Neural progenitor cell (in vitro differentiated cells): ENCODE data around the gene SUPT3H. TPM values are rescaled to one million over a fixed set of nuclear protein-coding genes. Genes with fewer than 3 reads are reported as not detected.

Experiments used
- DNase-seq: peaks from one replicate; pipeline ENCODE4 v3.0.0-alpha.2; 2016; ENCODE audit warnings: low spot score
- H2AFZ ChIP-seq: fragments of 200-600 bp; sonication (generic); replicated peaks from 2 replicates; pipeline ENCODE4 v1.6.1; 2016; ENCODE audit warnings: antibody characterized with exemption
- H3F3A ChIP-seq: fragments of 200-600 bp; sonication (generic); 2 replicates; pipeline ENCODE4 v1.6.1; 2016; ENCODE audit warnings: antibody characterized with exemption, low read depth
- H3K27ac ChIP-seq: fragments of 200-600 bp; sonication (generic); 2 replicates; pipeline ENCODE4 v1.5.1; 2016; ENCODE audit warnings: mild to moderate bottlenecking
- H3K27me3 ChIP-seq: fragments of 200-600 bp; sonication (generic); 2 replicates; pipeline ENCODE4 v1.6.1; 2016; ENCODE audit warnings: mild to moderate bottlenecking, moderate library complexity
- H3K36me3 ChIP-seq: fragments of 200-600 bp; sonication (generic); 2 replicates; pipeline ENCODE4 v1.5.1; 2016
- H3K4me1 ChIP-seq: fragments of 200-600 bp; sonication (generic); 2 replicates; pipeline ENCODE4 v1.6.1; 2016; ENCODE audit warnings: mixed run types
- H3K4me2 ChIP-seq: fragments of 200-600 bp; sonication (generic); 2 replicates; pipeline ENCODE4 v1.6.1; 2016
- H3K4me3 ChIP-seq: fragments of 200-600 bp; sonication (generic); 2 replicates; pipeline ENCODE4 v1.5.1; 2016
- H3K79me2 ChIP-seq: fragments of 200-600 bp; sonication (generic); 2 replicates; pipeline ENCODE4 v1.6.1; 2016; ENCODE audit warnings: low read depth
- H3K9ac ChIP-seq: fragments of 200-600 bp; sonication (generic); 2 replicates; pipeline ENCODE4 v1.6.1; 2016
- H3K9me3 ChIP-seq: fragments of 200-600 bp; sonication (generic); 2 replicates; pipeline ENCODE4 v1.5.1; 2016; ENCODE audit warnings: low read depth
- H4K20me1 ChIP-seq: fragments of 200-600 bp; sonication (generic); 2 replicates; pipeline ENCODE4 v1.6.1; 2016; ENCODE audit warnings: low read depth
- H3K27ac Mint-ChIP-seq: 3 replicates; pipeline ENCODE4 v1.8.0; 2021; ENCODE audit warnings: mixed read lengths
- H3K27me3 Mint-ChIP-seq: 2 replicates; pipeline ENCODE4 v1.8.0; 2022; ENCODE audit warnings: low read depth, mild to moderate bottlenecking, inconsistent platforms, moderate library complexity, mixed read lengths; ENCODE audit not compliant: insufficient read depth
- H3K36me3 Mint-ChIP-seq: 3 replicates; pipeline ENCODE4 v1.8.0; 2021; ENCODE audit warnings: mixed read lengths
- H3K4me1 Mint-ChIP-seq: 3 replicates; pipeline ENCODE4 v1.8.0; 2021; ENCODE audit warnings: mixed read lengths
- H3K4me3 Mint-ChIP-seq: 3 replicates; pipeline ENCODE4 v1.8.0; 2021; ENCODE audit warnings: mild to moderate bottlenecking, moderate library complexity, mixed read lengths
- H3K9me3 Mint-ChIP-seq: 3 replicates; pipeline ENCODE4 v1.8.0; 2020; ENCODE audit warnings: mixed read lengths
- CTCF ChIP-seq: fragments of 200-600 bp; sonication (generic); IDR thresholded peaks from 2 replicates; pipeline ENCODE4 v1.5.1; 2017; ENCODE audit warnings: antibody characterized with exemption, mild to moderate bottlenecking
- EZH2 ChIP-seq: fragments of 200-600 bp; sonication (generic); IDR thresholded peaks from 2 replicates; pipeline ENCODE4 v1.6.1; 2017; ENCODE audit warnings: antibody characterized with exemption, mild to moderate bottlenecking, moderate library complexity
- EZH2phosphoT487 ChIP-seq: fragments of 200-600 bp; sonication (generic); IDR thresholded peaks from 2 replicates; pipeline ENCODE4 v1.6.1; 2017; ENCODE audit warnings: antibody characterized with exemption
- total RNA-seq: library from RNA; depleted of rRNA; stranded (reverse); fragments of >200 nt; gene quantifications from 2 replicates; pipeline ENCODE4 v1.2.3, GENCODE V29; 2015; ENCODE audit warnings: low replicate concordance

Gene SUPT3H
- total RNA-seq, 1 donor from 2014 or later, result 16.3 TPM

GRCh38 chr6:45265246-45265645 is 112.5 kb downstream of the SUPT3H start:
- no peaks in the 10 kb centered on the region for H3K4me1 ChIP-seq
- Mint-ChIP-seq H3K4me3 (no peak overlapping the region), H3K4me1 (no peaks in the 10 kb centered on the region), H3K36me3 (peaks cover 2% of the 10 kb centered on the region), H3K27ac (no peak overlapping the region), H3K9me3 (peaks cover 2% of the 10 kb centered on the region), H3K27me3 (no peaks in the 10 kb centered on the region)
- H3K9ac ChIP-seq, result no peak overlapping the region
- no peak overlapping the region for H2AFZ ChIP-seq
- H4K20me1 ChIP-seq, result no peaks in the 10 kb centered on the region
- DNase-seq, result no peak
- no peaks in the 10 kb centered on the region for H3K79me2 ChIP-seq
- no peak overlapping the region for H3K27ac ChIP-seq
- TF ChIP-seq CTCF (no peak), EZH2phosphoT487 (no peak), EZH2 (no peak)
- no peak overlapping the region for H3K4me3 ChIP-seq
- H3K9me3 ChIP-seq, result no peaks in the 10 kb centered on the region
- no peak overlapping the region for H3K4me2 ChIP-seq
- no peaks in the 10 kb centered on the region for H3K27me3 ChIP-seq
- no peaks in the 10 kb centered on the region for H3K36me3 ChIP-seq
- no peaks in the 10 kb centered on the region for H3F3A ChIP-seq

- H3K27me3 ChIP-seq, result no peaks in the 10 kb centered on the region
- Mint-ChIP-seq H3K27ac (no peak overlapping the region), H3K4me3 (no peak overlapping the region), H3K4me1 (no peaks in the 10 kb centered on the region), H3K9me3 (peaks cover 5% of the 10 kb centered on the region), H3K27me3 (no peaks in the 10 kb centered on the region), H3K36me3 (peaks cover 2% of the 10 kb centered on the region)
- no peaks in the 10 kb centered on the region for H3K79me2 ChIP-seq
- no peak overlapping the region for H3K4me3 ChIP-seq
- H3K9me3 ChIP-seq, result no peaks in the 10 kb centered on the region
- H3F3A ChIP-seq, result no peaks in the 10 kb centered on the region
- H3K27ac ChIP-seq, result no peak overlapping the region
- H2AFZ ChIP-seq, result no peak overlapping the region
- DNase-seq, result no peak
- no peak overlapping the region for H3K9ac ChIP-seq
- no peak for TF ChIP-seq EZH2
- TF ChIP-seq EZH2phosphoT487, result no peak
- no peak for TF ChIP-seq CTCF
- H3K36me3 ChIP-seq, result no peaks in the 10 kb centered on the region
- H4K20me1 ChIP-seq, result no peaks in the 10 kb centered on the region
- no peaks in the 10 kb centered on the region for H3K4me1 ChIP-seq
- no peak overlapping the region for H3K4me2 ChIP-seq
Observed at GRCh38 chr6:45260696-45261095, 117.0 kb downstream of the SUPT3H start.

GRCh38 chr6:45256697-45257695 is 120.7 kb downstream of the SUPT3H start:
- Histone ChIP-seq H3K79me2 (no peaks in the 10 kb centered on the region), H3F3A (no peaks in the 10 kb centered on the region), H4K20me1 (no peaks in the 10 kb centered on the region), H3K9me3 (no peaks in the 10 kb centered on the region), H3K4me2 (no peak overlapping the region), H3K9ac (no peak overlapping the region), H3K4me1 (no peaks in the 10 kb centered on the region), H3K27ac (no peak overlapping the region), H3K27me3 (no peaks in the 10 kb centered on the region), H3K36me3 (no peaks in the 10 kb centered on the region), H3K4me3 (no peak overlapping the region), H2AFZ (no peak overlapping the region)
- Mint-ChIP-seq H3K9me3 (peaks cover 3% of the 10 kb centered on the region), H3K4me1 (no peaks in the 10 kb centered on the region), H3K27me3 (no peaks in the 10 kb centered on the region), H3K27ac (no peak overlapping the region), H3K36me3 (no peaks in the 10 kb centered on the region), H3K4me3 (no peak overlapping the region)
- TF ChIP-seq CTCF (no peak), EZH2 (no peak), EZH2phosphoT487 (no peak)
- DNase-seq, result no peak
